Adrenal gland (tissue), 12 donors: Measurements from ENCODE around the gene LMX1B. TPM values are rescaled to one million over a fixed set of nuclear protein-coding genes. Genes with fewer than 3 reads are reported as not detected.
A peak's percentile ranks its signal among the peaks of the same experiment; 100 is the strongest.

Source experiments
- DNase-seq, 7 donors: peaks; one replicate each; pipeline ENCODE4 v3.0.0-alpha.2; 2019 to 2020
- H3K27ac ChIP-seq, 5 donors: fragments of 200-600 bp; sonication (generic) in 4 of 5; 1 replicate in 3 of 5; 2 replicates in 2 of 5; pipeline versions ENCODE4 v1.5.1 to v1.8.0; 2016 to 2020; ENCODE audit warnings: mild to moderate bottlenecking in 1 of 5
- H3K27me3 ChIP-seq: fragments of 200-600 bp; 2 replicates; pipeline ENCODE4 v1.8.0; 2021
- H3K36me3 ChIP-seq, 2 donors: fragments of 200-600 bp; replicated peaks in 1 of 2; 1 replicate in 1 of 2; 2 replicates in 1 of 2; pipeline versions ENCODE4 v1.5.1 to v1.8.0; 2018 to 2022
- H3K4me1 ChIP-seq, 2 donors: fragments of 200-600 bp; replicated peaks in 1 of 2; 1 replicate in 1 of 2; 2 replicates in 1 of 2; pipeline versions ENCODE4 v1.5.1 to v1.8.0; 2018 to 2021
- H3K4me3 ChIP-seq, 4 donors: fragments of 200-600 bp; sonication (generic) in 3 of 4; one replicate each; pipeline ENCODE4 v1.5.1; 2016 to 2018
- H3K9me3 ChIP-seq, 3 donors: fragments of 200-600 bp; sonication (generic) in 1 of 3; replicated peaks in 1 of 3; 1 replicate in 2 of 3; 2 replicates in 1 of 3; pipeline versions ENCODE4 v1.5.1 to v1.8.0; 2016 to 2021
- POLR2A ChIP-seq, 2 donors: fragments of 450-650 bp; IDR thresholded peaks; one replicate each; pipeline ENCODE4 v1.6.1; 2017; ENCODE audit warnings: antibody characterized with exemption in 2 of 2, mild to moderate bottlenecking in 2 of 2, moderate library complexity in 1 of 2
- whole genome bisulfite sequencing, 4 donors: extraction: QIAGEN DNeasy Blood & Tissue Kit in 2 of 4; methylation state at CpG; one replicate each; pipeline versions ENCODE4 v1.1.5 to v1.1.7; 2013 to 2017; 5-methylcytosine and 5-hydroxymethylcytosine counted together
- intact Hi-C, 2 donors: fragments of 100-400 bp; cut with DNase I; formaldehyde crosslinking; loops; one replicate each; pipeline versions ENCODE4 v1.14.1 to v1.15.0; 2022 to 2023
- polyA plus RNA-seq, 3 donors: library from polyadenylated mRNA; stranded (reverse); fragments of 200-250 nt in 2 of 3; fragments of 350-450 nt in 1 of 3; fragmentation: Illumina TruSeq in 1 of 3; extraction: RNeasy Lipid Tissue Mini Kit (QIAGEN cat#74804) in 1 of 3; gene quantifications; one replicate each; pipeline ENCODE4 v1.2.3, GENCODE V29; 2013 to 2014
- total RNA-seq, 9 donors: library from RNA; depleted of rRNA in 4 of 9; stranded (reverse); fragments of >200 nt in 4 of 9; fragments of 120-200 nt in 1 of 9; fragmentation: NEBNext Ultra II Directional in 1 of 9; extraction: Animal tissue kit (Norgen Biotek cat#: 25700) in 1 of 9; gene quantifications; one replicate each; pipeline versions ENCODE4 v1.1.0 to v1.2.4, GENCODE V29; 2013 to 2023
- TF ChIP-seq, protein P1 (sequence below), 6 experiments: fragments of 450-650 bp in 4 of 6; fragments of 200-600 bp in 2 of 6; sonication (generic) in 1 of 6; IDR thresholded peaks; 1 replicate in 5 of 6; 2 replicates in 1 of 6; pipeline versions ENCODE4 v1.5.1 to v1.8.0; 2016 to 2021; ENCODE audit warnings: antibody characterized with exemption in 6 of 6, mild to moderate bottlenecking in 2 of 6, moderate library complexity in 1 of 6
- donor health status: healthy with polysubstance abuse.
- donor health status: Bipolar disorder and iron deficiency.
- donor health status: DM: yes; HTN: yes; CAD: no.
- donor health status: DM: no; HTN: no; CAD: no.
- donor health status: DM: no; HTN: no; CAD: no.
- donor health status: DM: yes; HTN: yes; CAD: no.

Gene LMX1B
- total and polyA plus RNA-seq, 12 donors: under 0.01 to 0.07 TPM; not detected in 10

DNA sequence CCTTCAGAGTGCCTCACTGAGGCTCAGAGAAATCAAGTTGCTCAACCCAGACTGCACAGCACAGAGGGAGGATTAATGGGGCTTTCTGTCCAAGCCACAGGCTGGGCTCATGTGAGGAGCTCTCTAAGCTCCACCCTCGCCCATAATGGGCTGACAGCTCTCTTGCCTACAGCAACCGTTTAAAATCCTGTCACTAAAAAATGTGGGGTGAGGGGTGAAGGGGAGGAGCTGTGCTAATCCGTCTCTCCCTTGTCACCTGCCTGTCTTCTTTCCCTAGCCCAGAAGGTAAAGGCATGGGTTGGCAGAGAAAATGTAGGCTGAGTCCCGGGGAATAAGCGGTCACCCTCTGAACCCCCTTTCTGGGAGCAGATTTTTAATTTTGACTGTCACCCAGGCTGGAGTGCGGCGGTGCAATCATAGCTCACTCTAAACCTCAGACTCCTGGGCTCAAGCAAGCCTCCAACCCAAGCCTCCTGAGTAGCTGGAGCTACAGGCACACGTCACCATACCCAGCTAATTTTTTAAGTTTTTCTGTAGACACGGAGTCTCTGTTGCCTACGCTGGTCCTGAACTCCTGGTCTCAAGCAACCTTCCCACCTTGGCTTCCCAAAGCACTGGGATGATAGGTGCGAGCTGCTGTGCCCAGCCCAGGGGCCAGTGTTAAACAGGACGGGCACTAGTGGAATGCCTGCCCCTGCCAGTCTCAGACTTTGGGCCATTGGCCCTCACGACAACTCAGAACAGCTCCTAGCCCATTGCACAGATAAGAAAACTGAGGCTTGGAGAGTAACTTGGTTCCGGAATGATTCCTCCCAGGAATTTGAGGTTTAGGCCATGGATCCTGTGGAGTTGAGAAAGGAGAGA, 89.5 kb downstream of the LMX1B start:
- H3K27me3 ChIP-seq: peaks cover 9% of the 10 kb centered on the region

DNA sequence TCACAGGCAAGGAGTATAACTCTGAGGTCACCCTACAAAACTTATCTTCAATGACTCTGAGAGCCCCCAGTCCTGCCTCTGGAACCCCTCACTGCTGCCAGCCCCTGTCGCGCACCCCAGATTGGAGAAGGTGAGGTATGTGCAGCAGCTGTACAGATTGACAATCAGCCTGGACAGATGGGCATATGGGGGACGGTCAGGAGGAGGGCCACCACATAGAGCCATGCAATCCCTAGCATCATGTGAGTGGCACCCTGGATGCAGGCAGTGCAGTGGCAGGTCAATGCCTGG, 90.1 kb downstream of the LMX1B start:
- Histone ChIP-seq H3K9me3 (no peaks in the 10 kb centered on the region), H3K36me3 (no peaks in the 10 kb centered on the region), H3K27ac (no peak overlapping the region), H3K4me1 (peaks cover 0 to 14% of the 10 kb centered on the region in 2 donors), H3K4me3 (no peak overlapping the region), H3K27me3 (peaks cover 9% of the 10 kb centered on the region)
- 77 to 86% (median 81%) methylated on average over 2 to 3 of the region's 3 CpGs for WGBS, 4 donors
- peak in 1 of 7 donors; percentile 2 for DNase-seq
- TF ChIP-seq POLR2A (IDR thresholded peaks at IDR 0.05): no peak
- TF ChIP-seq, protein P1, sequence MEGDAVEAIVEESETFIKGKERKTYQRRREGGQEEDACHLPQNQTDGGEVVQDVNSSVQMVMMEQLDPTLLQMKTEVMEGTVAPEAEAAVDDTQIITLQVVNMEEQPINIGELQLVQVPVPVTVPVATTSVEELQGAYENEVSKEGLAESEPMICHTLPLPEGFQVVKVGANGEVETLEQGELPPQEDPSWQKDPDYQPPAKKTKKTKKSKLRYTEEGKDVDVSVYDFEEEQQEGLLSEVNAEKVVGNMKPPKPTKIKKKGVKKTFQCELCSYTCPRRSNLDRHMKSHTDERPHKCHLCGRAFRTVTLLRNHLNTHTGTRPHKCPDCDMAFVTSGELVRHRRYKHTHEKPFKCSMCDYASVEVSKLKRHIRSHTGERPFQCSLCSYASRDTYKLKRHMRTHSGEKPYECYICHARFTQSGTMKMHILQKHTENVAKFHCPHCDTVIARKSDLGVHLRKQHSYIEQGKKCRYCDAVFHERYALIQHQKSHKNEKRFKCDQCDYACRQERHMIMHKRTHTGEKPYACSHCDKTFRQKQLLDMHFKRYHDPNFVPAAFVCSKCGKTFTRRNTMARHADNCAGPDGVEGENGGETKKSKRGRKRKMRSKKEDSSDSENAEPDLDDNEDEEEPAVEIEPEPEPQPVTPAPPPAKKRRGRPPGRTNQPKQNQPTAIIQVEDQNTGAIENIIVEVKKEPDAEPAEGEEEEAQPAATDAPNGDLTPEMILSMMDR (IDR thresholded peaks at IDR 0.05): no peak
- intact Hi-C loops: no loop called here

More for the DNA sequence above, 89.5 kb downstream of the LMX1B start:
- peak in 1 of 7 donors; percentile 4 for DNase-seq
- Histone ChIP-seq H3K4me1 (peaks cover 0 to 14% of the 10 kb centered on the region in 2 donors), H3K36me3 (no peaks in the 10 kb centered on the region), H3K9me3 (no peaks in the 10 kb centered on the region), H3K27ac (no peak overlapping the region), H3K4me3 (no peak overlapping the region)
- WGBS, 4 donors: 53 to 72% (median 59%) methylated on average over 12 to 14 of the region's 14 CpGs
- intact Hi-C loops: no loop called here
- no peak for TF ChIP-seq POLR2A (IDR thresholded peaks at IDR 0.05)
- TF ChIP-seq, protein P1 (IDR thresholded peaks at IDR 0.05): no peak

DNA sequence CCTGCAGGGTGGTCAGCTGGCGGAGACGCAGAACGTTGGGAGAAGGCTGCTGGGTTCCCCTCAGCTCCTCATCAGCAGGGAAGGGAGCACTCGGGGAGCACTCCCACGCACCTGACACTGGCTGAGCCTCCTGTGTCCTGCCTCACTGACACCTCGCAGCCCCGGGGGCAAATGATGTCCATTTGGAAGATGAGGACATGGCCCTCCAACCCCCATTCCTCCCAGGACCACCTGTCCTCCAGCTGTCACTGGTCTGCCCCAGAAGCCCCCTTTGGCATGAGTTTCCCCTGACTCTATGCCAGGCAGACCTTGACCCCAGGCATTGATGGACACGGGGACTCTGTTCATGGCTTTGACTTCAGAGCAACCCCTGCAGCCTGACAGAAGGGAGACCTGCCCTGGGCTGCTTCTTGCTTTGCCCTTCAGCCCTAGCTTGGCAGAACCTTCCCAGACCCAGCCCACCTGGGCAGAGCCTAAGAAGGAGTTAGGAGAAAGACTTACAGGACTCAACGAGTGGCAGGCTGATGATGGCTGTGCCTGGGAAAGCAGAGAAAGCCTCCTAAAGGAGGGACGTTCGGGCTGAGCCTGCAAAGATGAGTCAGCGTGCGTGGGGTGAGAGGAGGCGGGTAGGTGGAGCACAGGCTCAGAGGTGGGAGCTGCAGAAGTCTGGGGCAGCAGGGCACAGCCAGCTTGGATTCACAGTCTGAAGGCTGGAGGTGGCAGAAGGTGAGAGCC, 90.6 kb downstream of the LMX1B start:
- TF ChIP-seq, protein P1 (IDR thresholded peaks at IDR 0.05): no peak
- no peak for TF ChIP-seq POLR2A (IDR thresholded peaks at IDR 0.05)
- Histone ChIP-seq H3K9me3 (no peaks in the 10 kb centered on the region), H3K27ac (no peak overlapping the region), H3K4me1 (peaks cover 0 to 14% of the 10 kb centered on the region in 2 donors), H3K27me3 (peaks cover 9% of the 10 kb centered on the region), H3K4me3 (no peak overlapping the region), H3K36me3 (no peaks in the 10 kb centered on the region)
- DNase-seq: peak; percentile 56 to 78 (median 68)
- WGBS, 4 donors: 25 to 37% (median 33%) methylated on average over 9 to 14 of the region's 14 CpGs
- intact Hi-C loops: no loop called here
